ENCODE measurements around the gene PCK2.
A peak's percentile ranks its signal among the peaks of the same experiment; 100 is the strongest.

The PCK2 gene

DNA sequence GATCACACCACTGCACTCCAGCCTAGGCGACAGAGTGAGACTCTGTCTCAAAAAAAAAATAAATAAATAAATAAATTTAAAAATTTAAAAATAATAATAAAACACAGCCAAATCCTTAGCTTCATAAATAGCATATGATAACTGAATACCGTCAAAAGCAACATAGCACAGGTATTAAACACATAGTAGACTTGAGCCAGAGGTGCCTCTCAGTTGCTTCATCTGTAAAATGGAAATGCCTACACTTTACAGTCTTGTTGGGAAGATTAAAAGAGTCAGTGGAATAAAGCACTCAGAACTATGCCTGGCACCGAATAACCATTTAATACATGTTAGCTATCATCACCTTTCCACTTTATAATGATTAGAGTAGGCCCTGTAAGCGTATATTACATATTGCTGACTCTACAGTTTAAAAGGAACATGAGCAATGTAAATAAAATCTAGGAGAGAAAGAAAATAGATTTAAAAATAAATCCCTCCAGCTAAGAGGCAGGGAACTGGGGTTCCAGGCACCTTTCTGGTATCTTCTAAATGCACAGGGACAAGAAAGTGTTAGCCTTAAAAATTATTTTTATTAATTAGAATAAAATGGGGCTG is 12.7 kb downstream of the PCK2 start:
- no peak overlapping the region for H3K27ac ChIP-seq (ENCODE audit: extremely low read depth, low read depth, low read length)
- CTCF ChIA-PET, result interaction anchor here (1.1 to 8.9 kb wide), 7 partner anchors 13 to 54 kb away, joined by 3 to 163 read pairs (median 5); partner anchors contain the start of genes IRF9, PCK2 and RNF31
- TF ChIP-seq BCL11B (tag by site-specific recombination; IDR thresholded peaks at IDR 0.05; ENCODE audit: low read depth), result no peak
- TF ChIP-seq ZNF223 (tag by site-specific recombination; IDR thresholded peaks at IDR 0.05), result no peak
- TF ChIP-seq TRIM28 (IDR thresholded peaks at IDR 0.05; ENCODE audit: borderline replicate concordance, low read length), result no peak
- no peak for TF ChIP-seq REPIN1 (tag by site-specific recombination; IDR thresholded peaks at IDR 0.05; ENCODE audit: low read depth)
- TF ChIP-seq ZNF785 (tag by site-specific recombination; IDR thresholded peaks at IDR 0.05), result no peak
- no peak for TF ChIP-seq ZNF449 (tag by site-specific recombination; IDR thresholded peaks at IDR 0.05)
- no peak for TF ChIP-seq CTCF (tag by site-specific recombination; IDR thresholded peaks at IDR 0.05)
- no peak for TF ChIP-seq ZNF10 (tag by site-specific recombination; IDR thresholded peaks at IDR 0.05)
- no peak for TF ChIP-seq ZNF335 (tag by site-specific recombination; conservative IDR thresholded peaks at IDR 0.05)
- POLR2A ChIA-PET, result interaction anchor here (1.2 to 7.1 kb wide), 2 partner anchors 12 to 49 kb away, joined by 5 to 56 read pairs; partner anchors contain the start of gene PCK2
- peaks cover 0 to 19% of the 10 kb centered on the region in 2 experiments; a peak in 2 of 3 replicates for H3K36me3 ChIP-seq (ENCODE audit: control insufficient read depth in 2 of 2, insufficient read depth in 1 of 2, low read length in 2 of 2)
- no peaks in the 10 kb centered on the region for H3K9me3 ChIP-seq (ENCODE audit: control insufficient read depth, insufficient read depth, low read depth, low read length)
- no peak overlapping the region for H3K4me3 ChIP-seq (ENCODE audit: low read depth, low read length)
- no peaks in the 10 kb centered on the region for H3K4me1 ChIP-seq (ENCODE audit: control insufficient read depth, insufficient read depth, low read length)

GRCh38 chr14:24108336-24108874 is 14.3 kb downstream of the PCK2 start:
- Histone ChIP-seq H3K4me1 (ENCODE audit: control insufficient read depth, insufficient read depth, low read length) (no peaks in the 10 kb centered on the region), H3K9me3 (ENCODE audit: control insufficient read depth, insufficient read depth, low read depth, low read length) (no peaks in the 10 kb centered on the region), H3K36me3 (ENCODE audit: control insufficient read depth in 2 of 2, insufficient read depth in 1 of 2, low read length in 2 of 2) (peaks cover 0 to 7% of the 10 kb centered on the region in 2 experiments; a peak in 2 of 3 replicates), H3K27ac (ENCODE audit: extremely low read depth, low read depth, low read length) (no peak overlapping the region), H3K4me3 (ENCODE audit: low read depth, low read length) (no peak overlapping the region)
- ChIA-PET CTCF (interaction anchor here (0.6 to 8.9 kb wide), 32 partner anchors 8 to 476 kb away, joined by 3 to 163 read pairs (median 4); partner anchors contain the start of genes CARMIL3, CHMP4A, EMC9 and IRF9), POLR2A (interaction anchor here (0.8 to 7.1 kb wide), 9 partner anchors 14 to 80 kb away, joined by 3 to 56 read pairs (median 5); partner anchors contain the start of genes EMC9, IPO4, IRF9 and PCK2)
- TF ChIP-seq ZNF239 (tag by site-specific recombination; IDR thresholded peaks at IDR 0.05) (no peak), ZNF423 (tag by site-specific recombination; IDR thresholded peaks at IDR 0.05) (no peak), ZNF560 (tag by site-specific recombination; IDR thresholded peaks at IDR 0.05; ENCODE audit: borderline replicate concordance) (no peak), ZNF184 (tag by site-specific recombination; IDR thresholded peaks at IDR 0.05) (no peak), ZNF354C (tag by site-specific recombination; IDR thresholded peaks at IDR 0.05; ENCODE audit: borderline replicate concordance, low read depth) (no peak), ZNF626 (tag by site-specific recombination; IDR thresholded peaks at IDR 0.05) (no peak), ZNF596 (tag by site-specific recombination; IDR thresholded peaks at IDR 0.05) (no peak), ZNF121 (tag by site-specific recombination; IDR thresholded peaks at IDR 0.05) (peak; percentile 93)

DNA sequence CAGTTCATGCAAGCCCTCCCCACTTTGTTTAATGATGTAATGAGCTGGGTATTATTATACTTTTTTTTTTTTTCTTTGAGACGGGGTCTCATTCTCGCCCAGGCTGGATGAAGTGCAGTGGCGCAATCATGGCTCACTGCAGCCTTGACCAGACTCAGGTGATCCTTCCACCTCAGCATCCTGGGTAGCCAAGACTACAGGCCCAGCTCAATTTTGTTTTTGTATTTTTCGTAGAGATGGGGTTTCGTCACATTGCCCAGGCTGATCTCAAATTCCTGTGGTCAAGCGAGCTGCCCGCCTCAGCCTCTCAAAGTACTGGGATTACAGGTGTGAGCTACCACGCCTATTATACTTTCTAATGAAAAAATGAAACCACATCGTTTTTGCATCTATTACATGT is 15.9 kb downstream of the PCK2 start:
- Histone ChIP-seq H3K4me3 (ENCODE audit: low read depth, low read length) (no peak overlapping the region), H3K4me1 (ENCODE audit: control insufficient read depth, insufficient read depth, low read length) (no peaks in the 10 kb centered on the region), H3K9me3 (ENCODE audit: control insufficient read depth, insufficient read depth, low read depth, low read length) (no peaks in the 10 kb centered on the region), H3K36me3 (ENCODE audit: control insufficient read depth in 2 of 2, insufficient read depth in 1 of 2, low read length in 2 of 2) (no peaks in the 10 kb centered on the region), H3K27ac (ENCODE audit: extremely low read depth, low read depth, low read length) (no peak overlapping the region)
- CTCF ChIA-PET, result interaction anchor here (0.6 to 8.9 kb wide), 13 partner anchors 9 to 821 kb away, joined by 3 to 163 read pairs (median 5); partner anchors contain the start of genes IRF9 and PCK2
- POLR2A ChIA-PET, result interaction anchor here (0.5 to 7.1 kb wide), 7 partner anchors 12 to 399 kb away, joined by 3 to 56 read pairs (median 5); partner anchors contain the start of genes EMC9, PCK2 and PSME1
- TF ChIP-seq ATF2 (tag by site-specific recombination; IDR thresholded peaks at IDR 0.05; ENCODE audit: low read depth), result 0 out of 2 replicates have a peak, but pooled peaks have one; percentile 34
- TF ChIP-seq ZNF677 (tag by site-specific recombination; IDR thresholded peaks at IDR 0.05), result no peak
- TF ChIP-seq, protein P1, sequence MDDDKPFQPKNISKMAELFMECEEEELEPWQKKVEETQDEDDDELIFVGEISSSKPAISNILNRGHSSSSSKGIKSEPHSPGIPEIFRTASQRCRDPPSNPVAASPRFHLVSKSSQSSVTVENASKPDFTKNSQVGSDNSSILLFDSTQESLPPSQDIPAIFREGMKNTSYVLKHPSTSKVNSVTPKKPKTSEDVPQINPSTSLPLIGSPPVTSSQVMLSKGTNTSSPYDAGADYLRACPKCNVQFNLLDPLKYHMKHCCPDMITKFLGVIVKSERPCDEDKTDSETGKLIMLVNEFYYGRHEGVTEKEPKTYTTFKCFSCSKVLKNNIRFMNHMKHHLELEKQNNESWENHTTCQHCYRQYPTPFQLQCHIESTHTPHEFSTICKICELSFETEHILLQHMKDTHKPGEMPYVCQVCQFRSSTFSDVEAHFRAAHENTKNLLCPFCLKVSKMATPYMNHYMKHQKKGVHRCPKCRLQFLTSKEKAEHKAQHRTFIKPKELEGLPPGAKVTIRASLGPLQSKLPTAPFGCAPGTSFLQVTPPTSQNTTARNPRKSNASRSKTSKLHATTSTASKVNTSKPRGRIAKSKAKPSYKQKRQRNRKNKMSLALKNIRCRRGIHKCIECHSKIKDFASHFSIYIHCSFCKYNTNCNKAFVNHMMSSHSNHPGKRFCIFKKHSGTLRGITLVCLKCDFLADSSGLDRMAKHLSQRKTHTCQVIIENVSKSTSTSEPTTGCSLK (tag by site-specific recombination; IDR thresholded peaks at IDR 0.05), result no peak

All from HEK293 (cell line).